ENCODE results near the gene BOLL. TPM values are rescaled to one million over a fixed set of nuclear protein-coding genes. Genes with fewer than 3 reads are reported as not detected.

BOLL gene
- total and polyA plus RNA-seq, 7 experiments from 2014 or later = 0.08 TPM; not detected in 6

DNA sequence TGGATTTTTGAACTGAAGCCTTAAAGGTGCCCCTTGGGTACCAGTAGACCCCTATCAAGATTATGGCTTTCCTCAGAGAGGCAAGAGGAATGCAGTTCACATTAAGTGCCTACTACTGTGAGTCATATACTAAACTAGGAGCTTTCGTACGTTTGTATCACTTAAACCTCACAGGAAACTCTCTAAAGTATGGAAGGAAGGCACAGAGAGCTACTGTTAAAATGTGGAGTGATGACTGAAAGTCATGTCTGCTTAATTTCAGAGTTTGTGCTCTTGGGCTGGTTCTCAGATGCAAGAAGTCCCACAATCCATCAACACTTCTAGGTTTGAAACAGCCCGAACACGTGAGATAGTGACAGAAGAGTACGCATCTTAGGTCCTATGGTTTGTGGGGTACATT, 23.9 kb upstream of the BOLL start:
- Histone ChIP-seq H3K4me1 (ENCODE audit: control insufficient read depth in 2 of 2, insufficient read depth in 2 of 2, low read length in 2 of 2) (peaks cover 6 to 40% of the 10 kb centered on the region in 2 donors), H3K27ac (ENCODE audit: low read depth, low read length) (peak overlapping the region; percentile 40), H3K9me3 (ENCODE audit: control insufficient read depth in 2 of 3, low read length in 3 of 3) (no peaks in the 10 kb centered on the region), H3K27me3 (ENCODE audit: control insufficient read depth in 2 of 2, insufficient read depth in 2 of 2, low read length in 2 of 2) (peaks cover 0 to under 1% of the 10 kb centered on the region in 2 donors), H3K4me3 (ENCODE audit: low read length) (no peak overlapping the region), H3K36me3 (ENCODE audit: control insufficient read depth in 2 of 3, insufficient read depth in 3 of 3, low read length in 3 of 3) (peaks cover 0 to 4% (median 0%) of the 10 kb centered on the region in 3 experiments)
- peaks cover 29 to 81% (median 75%) of the 10 kb centered on the region in 7 donors for H3K4me1 Mint-ChIP-seq
- peak overlapping the region in 9 of 10 donors; percentile 9 to 94 (median 72) for H3K4me3 Mint-ChIP-seq
- ChIA-PET CTCF (interaction anchor here (0.8 to 2.9 kb wide), 6 partner anchors 10 to 318 kb away, joined by 3 to 18 read pairs (median 3); no protein-coding TSS in a partner anchor), POLR2A (interaction anchor here (0.6 to 2.5 kb wide), 7 partner anchors 9 to 488 kb away, joined by 3 to 9 read pairs (median 4); no protein-coding TSS in a partner anchor)
- H3K27me3 Mint-ChIP-seq = peaks cover 0 to 19% (median 0%) of the 10 kb centered on the region in 5 donors
- H3K36me3 Mint-ChIP-seq = peaks cover 0 to 4% (median 0%) of the 10 kb centered on the region in 5 donors
- peak overlapping the region in 8 of 9 donors; percentile 41 to 90 (median 84) for H3K27ac Mint-ChIP-seq
- intact Hi-C loops (cut with micrococcal nuclease) = loop anchor here in 1 of 2 donors (1.0 to 10.0 kb wide), 3 partner anchors 38 to 1174 kb away; partner anchors contain the start of gene CCDC150
- H3K9me3 Mint-ChIP-seq = peaks cover 0 to 3% (median 0%) of the 10 kb centered on the region in 11 donors
- DNase-seq (peak in 5 of 9 donors; percentile 19 to 37 (median 27)), ATAC-seq (no peak)

DNA sequence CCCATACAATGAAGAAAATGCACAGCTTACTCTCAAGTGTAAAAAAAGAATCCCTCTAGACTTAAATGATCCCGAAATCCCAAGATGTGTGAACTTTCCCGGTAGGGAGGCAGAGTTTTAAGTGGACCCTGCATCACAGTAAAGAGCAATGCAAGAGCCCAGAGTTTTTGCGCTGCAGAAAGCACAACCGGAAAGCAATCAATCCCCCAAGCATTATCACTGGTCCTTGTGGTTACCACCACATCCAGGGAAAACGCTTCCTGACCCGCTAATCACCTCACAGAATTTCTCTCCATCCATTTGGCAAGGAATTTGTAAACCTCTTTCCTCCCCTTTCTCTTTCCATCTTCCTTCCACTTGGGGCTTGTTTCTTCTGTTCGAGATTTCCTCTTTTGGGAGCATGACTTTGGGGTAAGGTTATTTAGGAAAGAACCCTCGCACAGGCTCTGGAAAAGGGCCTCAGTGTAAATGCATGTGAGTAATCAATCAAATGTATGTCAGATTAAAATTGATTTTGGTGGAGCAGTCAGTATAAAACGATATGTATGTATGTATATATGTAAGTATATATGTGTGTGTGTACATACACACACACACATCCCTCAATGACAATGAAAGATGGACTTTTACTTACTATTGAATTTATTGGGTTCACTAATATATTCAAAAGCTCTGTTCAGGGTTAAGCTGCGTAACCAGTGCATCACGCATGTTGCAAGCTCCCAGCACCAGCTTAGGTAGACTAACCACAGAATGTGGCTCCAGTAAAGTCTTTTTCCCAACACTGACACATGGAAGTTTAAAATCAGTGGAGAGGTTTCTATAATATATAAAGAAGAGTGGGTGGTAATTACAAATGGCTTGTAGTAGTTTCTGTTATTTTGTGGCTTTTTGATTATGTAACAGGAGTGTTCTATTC, 20.9 kb upstream of the BOLL start:
- intact Hi-C loops (cut with micrococcal nuclease) = loop anchor here (1.0 to 10.0 kb wide), 4 partner anchors 8 to 1171 kb away; partner anchors contain the start of gene CCDC150 (in 1 of the 2)
- peaks cover 36 to 72% (median 66%) of the 10 kb centered on the region in 7 donors for H3K4me1 Mint-ChIP-seq
- POLR2A ChIA-PET = interaction anchor here (0.6 to 3.5 kb wide), 11 partner anchors 12 to 490 kb away, joined by 3 to 10 read pairs (median 4); no protein-coding TSS in a partner anchor

GRCh38 chr2:197804758-197805714, 19.9 kb upstream of the BOLL start:
- Mint-ChIP-seq H3K27me3 (peaks cover 0 to 43% (median 0%) of the 10 kb centered on the region in 5 donors), H3K4me3 (peak overlapping the region; percentile 88 to 98 (median 94)), H3K27ac (peak overlapping the region; percentile 58 to 96 (median 92)), H3K4me1 (peaks cover 34 to 63% (median 56%) of the 10 kb centered on the region in 7 donors), H3K36me3 (no peaks in the 10 kb centered on the region), H3K9me3 (peaks cover 0 to 3% (median 0%) of the 10 kb centered on the region in 11 donors)
- Histone ChIP-seq H3K27me3 (ENCODE audit: control insufficient read depth in 2 of 2, insufficient read depth in 2 of 2, low read length in 2 of 2) (peaks cover 0 to 6% of the 10 kb centered on the region in 2 donors), H3K4me1 (ENCODE audit: control insufficient read depth in 2 of 2, insufficient read depth in 2 of 2, low read length in 2 of 2) (peaks cover 10 to 37% of the 10 kb centered on the region in 2 donors), H3K9me3 (ENCODE audit: control insufficient read depth in 2 of 3, low read length in 3 of 3) (no peaks in the 10 kb centered on the region), H3K36me3 (ENCODE audit: control insufficient read depth in 2 of 3, insufficient read depth in 3 of 3, low read length in 3 of 3) (peaks cover 0 to 4% (median 0%) of the 10 kb centered on the region in 3 experiments), H3K4me3 (ENCODE audit: low read length) (peak overlapping the region; percentile 67), H3K27ac (ENCODE audit: low read depth, low read length) (peak overlapping the region; percentile 89)
- intact Hi-C loops (cut with micrococcal nuclease) = loop anchor here (1.0 to 10.0 kb wide), 14 partner anchors 8 to 1667 kb away; partner anchors contain the start of genes CCDC150 (in 2 of the 2), MARS2 (in 2 of the 2) and COQ10B (in 1 of the 2)
- ChIA-PET POLR2A (interaction anchor here (0.7 to 3.5 kb wide), 12 partner anchors 10 to 491 kb away, joined by 3 to 10 read pairs (median 4); no protein-coding TSS in a partner anchor), CTCF (interaction anchor here (0.7 to 2.9 kb wide), 10 partner anchors 8 to 491 kb away, joined by 3 to 14 read pairs (median 6); no protein-coding TSS in a partner anchor)
- peak; percentile 34 for ATAC-seq
- peak; percentile 29 to 57 (median 43) for DNase-seq

More for the DNA sequence above, 20.9 kb upstream of the BOLL start:
- H3K4me1 ChIP-seq (ENCODE audit: control insufficient read depth in 2 of 2, insufficient read depth in 2 of 2, low read length in 2 of 2) = peaks cover 10 to 44% of the 10 kb centered on the region in 2 donors
- Mint-ChIP-seq H3K27me3 (peaks cover 0 to 38% (median 0%) of the 10 kb centered on the region in 5 donors), H3K27ac (peak overlapping the region in 8 of 9 donors; percentile 79 to 92 (median 89)), H3K9me3 (peaks cover 0 to 3% (median 0%) of the 10 kb centered on the region in 11 donors), H3K36me3 (no peaks in the 10 kb centered on the region), H3K4me3 (peak overlapping the region; percentile 74 to 94 (median 92))
- H3K4me3 ChIP-seq (ENCODE audit: low read length) = peak overlapping the region; percentile 67
- H3K36me3 ChIP-seq (ENCODE audit: control insufficient read depth in 2 of 3, insufficient read depth in 3 of 3, low read length in 3 of 3) = peaks cover 0 to 4% (median 0%) of the 10 kb centered on the region in 3 experiments
- ATAC-seq = no peak
- H3K27ac ChIP-seq (ENCODE audit: low read depth, low read length) = peak overlapping the region; percentile 89
- CTCF ChIA-PET = interaction anchor here (0.6 to 2.9 kb wide), 2 partner anchors 180 to 285 kb away, joined by 4 to 14 read pairs; no protein-coding TSS in a partner anchor
- H3K9me3 ChIP-seq (ENCODE audit: control insufficient read depth in 2 of 3, low read length in 3 of 3) = no peaks in the 10 kb centered on the region
- H3K27me3 ChIP-seq (ENCODE audit: control insufficient read depth in 2 of 2, insufficient read depth in 2 of 2, low read length in 2 of 2) = peaks cover 0 to 6% of the 10 kb centered on the region in 2 donors
- DNase-seq = no peak

DNA sequence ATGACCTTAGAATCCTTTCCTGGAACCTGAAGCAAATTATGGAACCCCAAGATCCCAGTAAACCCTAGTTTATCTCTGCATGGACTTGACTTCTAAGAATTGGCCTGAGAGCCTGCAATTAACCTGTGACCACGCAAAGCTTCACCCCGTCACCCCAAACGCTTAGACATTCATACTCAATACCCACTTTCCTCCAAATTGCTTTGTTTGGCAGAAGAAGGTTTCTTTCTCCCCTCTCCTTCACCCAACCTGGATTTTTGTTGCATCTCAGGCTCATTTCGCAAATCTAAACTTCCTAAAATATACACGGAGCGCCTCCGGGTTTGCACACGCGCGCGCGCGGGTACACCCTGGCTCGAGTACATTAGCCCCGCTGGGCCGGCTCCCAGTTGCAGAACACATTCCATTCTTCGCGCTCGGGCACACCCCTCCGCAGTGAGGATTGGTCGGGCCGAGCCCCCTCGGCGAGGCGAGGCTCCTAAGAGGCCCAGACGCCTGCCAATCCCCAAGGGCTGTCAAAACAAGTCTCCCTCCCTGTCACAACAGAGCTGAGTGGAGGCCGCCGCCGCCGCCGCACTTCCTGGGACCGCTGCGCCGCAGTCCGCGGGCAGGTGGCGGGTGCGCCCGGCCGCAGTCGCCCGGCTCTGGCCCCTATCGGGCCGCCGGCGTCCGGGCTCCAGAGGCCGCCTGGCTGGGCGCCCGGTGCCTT, 19.1 kb upstream of the BOLL start, which contains the start of gene PLCL1:
Gene PLCL1, plus strand, starts transcription at position 545 of the 709 bp plus-strand sequence.
- Mint-ChIP-seq H3K36me3 (no peaks in the 10 kb centered on the region), H3K9me3 (peaks cover 0 to 3% (median 0%) of the 10 kb centered on the region in 11 donors), H3K27me3 (peaks cover 0 to 49% (median 0%) of the 10 kb centered on the region in 5 donors), H3K4me3 (peak within 1 kb of the TSS; percentile 92 to 98 (median 96)), H3K27ac (peak within 1 kb of the TSS; percentile 58 to 96 (median 92)), H3K4me1 (peaks cover 33 to 55% (median 48%) of the 10 kb centered on the region in 7 donors)
- peak within 1 kb of the TSS; percentile 89 for H3K27ac ChIP-seq (ENCODE audit: low read depth, low read length)
- ChIA-PET CTCF (interaction anchor here (0.7 to 2.9 kb wide), 10 partner anchors 9 to 492 kb away, joined by 3 to 14 read pairs (median 6); no protein-coding TSS in a partner anchor), POLR2A (interaction anchor here (1.0 to 3.5 kb wide), 6 partner anchors 9 to 492 kb away, joined by 3 to 10 read pairs (median 4); no protein-coding TSS in a partner anchor)
- DNase-seq (peak; percentile 73 to 94 (median 91)), ATAC-seq (peak; percentile 98)
- H3K4me1 ChIP-seq (ENCODE audit: control insufficient read depth in 2 of 2, insufficient read depth in 2 of 2, low read length in 2 of 2) = peaks cover 10 to 29% of the 10 kb centered on the region in 2 donors
- H3K36me3 ChIP-seq (ENCODE audit: control insufficient read depth in 2 of 3, insufficient read depth in 3 of 3, low read length in 3 of 3) = peaks cover 0 to 4% (median 0%) of the 10 kb centered on the region in 3 experiments
- H3K9me3 ChIP-seq (ENCODE audit: control insufficient read depth in 2 of 3, low read length in 3 of 3) = no peaks in the 10 kb centered on the region
- peak within 1 kb of the TSS; percentile 67 for H3K4me3 ChIP-seq (ENCODE audit: low read length)
- peaks cover 0 to 6% of the 10 kb centered on the region in 2 donors for H3K27me3 ChIP-seq (ENCODE audit: control insufficient read depth in 2 of 2, insufficient read depth in 2 of 2, low read length in 2 of 2)
- intact Hi-C loops (cut with micrococcal nuclease) = loop anchor here (1.0 to 10.0 kb wide), 13 partner anchors 9 to 1668 kb away; partner anchors contain the start of genes CCDC150 (in 2 of the 2), MARS2 (in 2 of the 2) and COQ10B (in 1 of the 2)

Measured in naive thymus-derived CD4-positive, alpha-beta T cell (primary cell).